Parathyroid adenoma (tissue), 2 donors: ENCODE measurements around the gene ABTB2.

Source experiments
- H2AFZ ChIP-seq: fragments of 300-600 bp; sonication (generic); one replicate; pipeline ENCODE4 v1.7.0; 2017; ENCODE audit warnings: antibody characterized with exemption, mild to moderate bottlenecking
- H3K27ac ChIP-seq: fragments of 300-600 bp; sonication (generic); one replicate; pipeline ENCODE4 v1.7.0; 2017
- H3K27me3 ChIP-seq: fragments of 300-600 bp; sonication (generic); one replicate; pipeline ENCODE4 v1.7.0; 2017; ENCODE audit warnings: low read length; ENCODE audit not compliant: control insufficient read depth, insufficient read depth
- H3K36me3 ChIP-seq: fragments of 300-600 bp; sonication (generic); one replicate; pipeline ENCODE4 v1.7.0; 2017; ENCODE audit warnings: low read length; ENCODE audit not compliant: control insufficient read depth, insufficient read depth
- H3K4me1 ChIP-seq: fragments of 300-600 bp; sonication (generic); one replicate; pipeline ENCODE4 v1.7.0; 2017; ENCODE audit warnings: control low read depth
- H3K4me2 ChIP-seq: fragments of 300-600 bp; sonication (generic); one replicate; pipeline ENCODE4 v1.7.0; 2017; ENCODE audit warnings: low read length
- H3K4me3 ChIP-seq: fragments of 300-600 bp; sonication (generic); one replicate; pipeline ENCODE4 v1.7.0; 2017; ENCODE audit warnings: low read depth, low read length
- H3K79me2 ChIP-seq: fragments of 300-600 bp; sonication (generic); one replicate; pipeline ENCODE4 v1.7.0; 2017; ENCODE audit warnings: control low read depth
- H3K9ac ChIP-seq: fragments of 300-600 bp; sonication (generic); one replicate; pipeline ENCODE4 v1.7.0; 2017; ENCODE audit warnings: mild to moderate bottlenecking
- H3K9me3 ChIP-seq: fragments of 300-600 bp; sonication (generic); one replicate; pipeline ENCODE4 v1.7.0; 2017; ENCODE audit warnings: low read length; ENCODE audit not compliant: control insufficient read depth
- CTCF ChIP-seq: fragments of 300-600 bp; sonication (generic); IDR thresholded peaks from one replicate; pipeline ENCODE4 v1.7.0; 2017; ENCODE audit warnings: antibody characterized with exemption, mild to moderate bottlenecking
- donor health status: primary hyperparathyroidism.

ABTB2 gene

GRCh38 chr11:34188181-34188580, 169.6 kb downstream of the ABTB2 start:
- no peaks in the 10 kb centered on the region for H3K9me3 ChIP-seq
- H3K4me1 ChIP-seq: no peaks in the 10 kb centered on the region
- no peaks in the 10 kb centered on the region for H3K79me2 ChIP-seq
- H2AFZ ChIP-seq: no peak overlapping the region
- no peak for TF ChIP-seq CTCF
- H3K27ac ChIP-seq: no peak overlapping the region
- H3K9ac ChIP-seq: no peak overlapping the region
- no peaks in the 10 kb centered on the region for H3K36me3 ChIP-seq
- no peaks in the 10 kb centered on the region for H3K27me3 ChIP-seq
- no peak overlapping the region for H3K4me2 ChIP-seq
- H3K4me3 ChIP-seq: no peak overlapping the region

- H3K27ac ChIP-seq: no peak overlapping the region
- no peak overlapping the region for H2AFZ ChIP-seq
- no peak overlapping the region for H3K9ac ChIP-seq
- H3K27me3 ChIP-seq: no peaks in the 10 kb centered on the region
- H3K4me2 ChIP-seq: no peak overlapping the region
- H3K4me3 ChIP-seq: no peak overlapping the region
- no peak for TF ChIP-seq CTCF
- H3K36me3 ChIP-seq: no peaks in the 10 kb centered on the region
- no peaks in the 10 kb centered on the region for H3K79me2 ChIP-seq
- no peaks in the 10 kb centered on the region for H3K9me3 ChIP-seq
- no peaks in the 10 kb centered on the region for H3K4me1 ChIP-seq
Measured at GRCh38 chr11:34185926-34186841, 171.6 kb downstream of the ABTB2 start.

GRCh38 chr11:34184505-34185015, 173.2 kb downstream of the ABTB2 start:
- no peaks in the 10 kb centered on the region for H3K9me3 ChIP-seq
- no peak overlapping the region for H3K4me3 ChIP-seq
- H3K27ac ChIP-seq: no peak overlapping the region
- H3K4me2 ChIP-seq: no peak overlapping the region
- no peaks in the 10 kb centered on the region for H3K27me3 ChIP-seq
- H3K9ac ChIP-seq: no peak overlapping the region
- no peaks in the 10 kb centered on the region for H3K79me2 ChIP-seq
- no peak overlapping the region for H2AFZ ChIP-seq
- TF ChIP-seq CTCF: no peak
- H3K4me1 ChIP-seq: no peaks in the 10 kb centered on the region
- no peaks in the 10 kb centered on the region for H3K36me3 ChIP-seq

- no peak overlapping the region for H3K9ac ChIP-seq
Measured at GRCh38 chr11:34183848-34184391, 173.9 kb downstream of the ABTB2 start.

More at GRCh38 chr11:34183848-34184391, 173.9 kb downstream of the ABTB2 start:
- Histone ChIP-seq H3K79me2 (no peaks in the 10 kb centered on the region), H3K9me3 (no peaks in the 10 kb centered on the region), H3K4me3 (no peak overlapping the region), H2AFZ (no peak overlapping the region), H3K4me2 (no peak overlapping the region), H3K4me1 (no peaks in the 10 kb centered on the region), H3K27me3 (no peaks in the 10 kb centered on the region), H3K27ac (no peak overlapping the region), H3K36me3 (no peaks in the 10 kb centered on the region)
- TF ChIP-seq CTCF: no peak
